GM12872 (cell line): Measurements from ENCODE around the gene ADIRF.

ENCODE experiments used
- CTCF ChIP-seq: IDR thresholded peaks from 3 replicates; pipeline ENCODE4 v1.5.1; 2011; ENCODE audit warnings: low read depth, mild to moderate bottlenecking, low read length, moderate library complexity; ENCODE audit not compliant: insufficient read depth

The ADIRF gene

GRCh38 chr10:86965986-86966654 is 2.2 kb upstream of the ADIRF start:
- no peak for TF ChIP-seq CTCF

DNA sequence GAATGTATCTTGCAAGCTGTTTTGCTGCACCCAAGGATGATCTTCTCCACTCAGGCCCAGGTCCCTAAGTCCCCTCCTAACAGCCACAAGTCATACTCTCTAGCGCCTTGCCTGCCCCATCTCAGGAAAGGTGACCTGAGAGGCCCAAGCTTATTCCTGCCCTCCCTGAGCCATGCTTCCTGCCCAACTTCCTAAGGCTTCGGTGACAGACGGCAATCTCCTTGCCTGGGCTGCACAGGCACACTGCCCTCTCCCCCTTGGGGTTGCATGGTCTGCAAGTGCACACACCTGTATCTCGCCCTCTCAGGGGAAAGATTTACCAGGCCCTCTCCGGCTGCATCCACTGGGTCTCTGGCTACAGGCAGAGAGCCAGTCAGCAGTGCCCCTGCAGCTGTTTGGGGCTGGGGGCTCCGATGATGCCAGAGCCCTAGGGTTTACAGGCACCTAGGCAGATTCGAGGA is 771 bp upstream of the ADIRF start:
- no peak for TF ChIP-seq CTCF

- TF ChIP-seq CTCF, result no peak
Observed at GRCh38 chr10:86968994-86969355, 693 bp downstream of the ADIRF start.

GRCh38 chr10:86969421-86970041 is 1.2 kb downstream of the ADIRF start:
- no peak for TF ChIP-seq CTCF

GRCh38 chr10:86970162-86970981 is 2.1 kb downstream of the ADIRF start:
- TF ChIP-seq CTCF, result no peak

GRCh38 chr10:86970982-86971231 is 2.6 kb downstream of the ADIRF start:
- no peak for TF ChIP-seq CTCF

DNA sequence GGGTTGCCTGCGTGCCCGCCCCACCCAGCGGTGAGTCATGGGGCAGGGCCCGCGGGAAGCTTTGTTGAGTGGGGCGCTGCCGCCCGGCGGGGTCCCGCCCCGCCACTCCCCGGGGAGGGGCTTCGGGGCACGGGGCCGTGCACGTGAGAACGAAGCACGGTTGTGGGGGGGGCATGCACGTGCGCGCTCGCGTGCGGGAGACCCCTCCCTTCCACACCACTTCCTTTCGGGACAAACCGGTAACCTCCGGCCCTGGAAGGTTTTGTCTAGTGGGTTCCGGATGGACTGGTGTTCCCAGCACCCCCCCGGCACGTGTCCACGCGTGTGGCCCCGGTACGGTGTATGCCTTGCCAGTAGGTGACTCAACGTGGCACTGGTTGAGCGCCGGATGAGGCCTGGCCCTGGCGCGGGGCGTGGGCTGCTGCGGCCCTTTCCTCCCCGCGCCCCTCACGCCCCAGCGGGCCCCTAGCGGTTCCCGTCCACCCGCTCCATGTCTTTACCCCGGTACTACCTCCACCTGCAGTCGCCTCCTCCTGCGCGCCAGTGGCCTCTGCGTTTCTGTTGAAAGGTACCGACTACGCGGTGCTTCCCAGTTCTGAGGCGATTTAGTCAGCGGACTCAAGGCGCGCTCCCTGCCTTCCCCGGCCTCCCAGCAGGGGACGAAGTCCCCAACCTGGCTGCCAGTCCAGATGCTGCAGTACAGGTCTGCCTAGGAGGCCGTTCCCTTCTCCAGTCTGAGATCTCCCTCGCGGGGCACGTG is 3.1 kb downstream of the ADIRF start:
- TF ChIP-seq CTCF, result 0 out of 3 replicates have a peak, but pooled peaks have one; percentile 23
